Left lung (tissue), 10 donors: ENCODE results near the gene HDAC4. TPM values are rescaled to one million over a fixed set of nuclear protein-coding genes. Genes with fewer than 3 reads are reported as not detected.

ENCODE experiments used
- ATAC-seq: fragments of 200-7000 bp; cut with Tn5 transposase; one replicate; pipeline ENCODE4 v1.9.1; 2020; ENCODE audit warnings: moderate library complexity
- DNase-seq, 4 donors: peaks; one replicate each; pipeline ENCODE4 v3.0.0-alpha.2; 2013 to 2020
- H3K27ac ChIP-seq, 2 donors: fragments of 200-600 bp; sonication (generic) in 1 of 2; one replicate each; pipeline versions ENCODE4 v1.5.0 to v1.8.0; 2020 to 2021
- H3K27me3 ChIP-seq, 2 donors: fragments of 200-600 bp; sonication (generic) in 1 of 2; one replicate each; pipeline versions ENCODE4 v1.5.0 to v1.8.0; 2020 to 2021
- H3K36me3 ChIP-seq, 2 donors: fragments of 200-600 bp; sonication (generic) in 1 of 2; one replicate each; pipeline versions ENCODE4 v1.5.0 to v1.8.0; 2020 to 2021
- H3K4me1 ChIP-seq, 2 donors: fragments of 200-600 bp; one replicate each; pipeline ENCODE4 v1.8.0; 2021
- H3K4me3 ChIP-seq, 2 donors: fragments of 200-600 bp; sonication (generic) in 1 of 2; one replicate each; pipeline versions ENCODE4 v1.5.0 to v1.8.0; 2020 to 2021; ENCODE audit warnings: mild to moderate bottlenecking in 1 of 2
- H3K9me3 ChIP-seq, 2 donors: fragments of 200-600 bp; sonication (generic) in 1 of 2; one replicate each; pipeline versions ENCODE4 v1.5.0 to v1.8.0; 2020 to 2021
- intact Hi-C, 2 donors: fragments of 100-400 bp; cut with DNase I; formaldehyde crosslinking; loops; one replicate each; pipeline versions ENCODE4 v1.11.2 to v1.14.2; 2022
- polyA plus RNA-seq, 6 donors: library from polyadenylated mRNA; unstranded; fragments of 120-200 nt; gene quantifications; one replicate each; pipeline ENCODE4 v1.2.1, GENCODE V29; 2013; ENCODE audit not compliant: insufficient read length in 6 of 6
- total RNA-seq, 2 donors: library from RNA; stranded (reverse); fragmentation: NEBNext Ultra II Directional; extraction: Animal tissue kit (Norgen Biotek cat#: 25700); gene quantifications; one replicate each; pipeline ENCODE4 v1.2.1, GENCODE V29; 2021
- TF ChIP-seq, protein P1 (sequence below), 2 donors: fragments of 200-600 bp; sonication (generic) in 1 of 2; IDR thresholded peaks; one replicate each; pipeline versions ENCODE4 v1.5.0 to v1.8.0; 2021; ENCODE audit warnings: antibody characterized with exemption in 2 of 2
- donor health status: DM: no; HTN: yes; CAD: no.
- donor health status: DM: no; HTN: no; CAD: no.

Gene HDAC4
- total and polyA plus RNA-seq, 8 donors = 9.9 to 36.8 (median 12.8) TPM

DNA sequence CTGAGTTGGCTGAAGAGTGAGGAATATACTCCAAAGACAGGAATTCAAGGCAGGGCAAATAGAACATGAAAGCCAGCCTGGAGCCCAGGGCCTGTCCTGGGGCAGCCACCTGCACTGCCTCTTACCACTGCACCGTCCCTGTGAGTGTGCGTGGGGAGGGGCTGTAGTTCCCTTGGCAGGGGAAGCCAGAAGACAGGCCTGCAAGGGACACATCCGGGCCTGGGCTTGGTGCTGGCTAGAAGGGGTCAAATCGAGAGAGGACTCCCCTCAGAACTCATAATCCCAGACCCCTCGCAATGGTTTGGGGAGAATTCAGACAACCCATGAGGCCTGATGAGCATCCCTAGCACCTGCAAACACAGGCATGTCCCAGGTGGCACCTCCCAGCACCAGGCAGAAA is 87.0 kb downstream of the HDAC4 start:
- Histone ChIP-seq H3K27me3 (no peaks in the 10 kb centered on the region), H3K4me1 (peaks cover 5 to 28% of the 10 kb centered on the region in 2 donors), H3K9me3 (no peaks in the 10 kb centered on the region), H3K4me3 (no peak overlapping the region), H3K27ac (no peak overlapping the region), H3K36me3 (no peaks in the 10 kb centered on the region)
- ATAC-seq (no peak), DNase-seq (no peak)
- TF ChIP-seq, protein P1, sequence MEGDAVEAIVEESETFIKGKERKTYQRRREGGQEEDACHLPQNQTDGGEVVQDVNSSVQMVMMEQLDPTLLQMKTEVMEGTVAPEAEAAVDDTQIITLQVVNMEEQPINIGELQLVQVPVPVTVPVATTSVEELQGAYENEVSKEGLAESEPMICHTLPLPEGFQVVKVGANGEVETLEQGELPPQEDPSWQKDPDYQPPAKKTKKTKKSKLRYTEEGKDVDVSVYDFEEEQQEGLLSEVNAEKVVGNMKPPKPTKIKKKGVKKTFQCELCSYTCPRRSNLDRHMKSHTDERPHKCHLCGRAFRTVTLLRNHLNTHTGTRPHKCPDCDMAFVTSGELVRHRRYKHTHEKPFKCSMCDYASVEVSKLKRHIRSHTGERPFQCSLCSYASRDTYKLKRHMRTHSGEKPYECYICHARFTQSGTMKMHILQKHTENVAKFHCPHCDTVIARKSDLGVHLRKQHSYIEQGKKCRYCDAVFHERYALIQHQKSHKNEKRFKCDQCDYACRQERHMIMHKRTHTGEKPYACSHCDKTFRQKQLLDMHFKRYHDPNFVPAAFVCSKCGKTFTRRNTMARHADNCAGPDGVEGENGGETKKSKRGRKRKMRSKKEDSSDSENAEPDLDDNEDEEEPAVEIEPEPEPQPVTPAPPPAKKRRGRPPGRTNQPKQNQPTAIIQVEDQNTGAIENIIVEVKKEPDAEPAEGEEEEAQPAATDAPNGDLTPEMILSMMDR (IDR thresholded peaks at IDR 0.05) = no peak
- intact Hi-C loops = no loop called here

DNA sequence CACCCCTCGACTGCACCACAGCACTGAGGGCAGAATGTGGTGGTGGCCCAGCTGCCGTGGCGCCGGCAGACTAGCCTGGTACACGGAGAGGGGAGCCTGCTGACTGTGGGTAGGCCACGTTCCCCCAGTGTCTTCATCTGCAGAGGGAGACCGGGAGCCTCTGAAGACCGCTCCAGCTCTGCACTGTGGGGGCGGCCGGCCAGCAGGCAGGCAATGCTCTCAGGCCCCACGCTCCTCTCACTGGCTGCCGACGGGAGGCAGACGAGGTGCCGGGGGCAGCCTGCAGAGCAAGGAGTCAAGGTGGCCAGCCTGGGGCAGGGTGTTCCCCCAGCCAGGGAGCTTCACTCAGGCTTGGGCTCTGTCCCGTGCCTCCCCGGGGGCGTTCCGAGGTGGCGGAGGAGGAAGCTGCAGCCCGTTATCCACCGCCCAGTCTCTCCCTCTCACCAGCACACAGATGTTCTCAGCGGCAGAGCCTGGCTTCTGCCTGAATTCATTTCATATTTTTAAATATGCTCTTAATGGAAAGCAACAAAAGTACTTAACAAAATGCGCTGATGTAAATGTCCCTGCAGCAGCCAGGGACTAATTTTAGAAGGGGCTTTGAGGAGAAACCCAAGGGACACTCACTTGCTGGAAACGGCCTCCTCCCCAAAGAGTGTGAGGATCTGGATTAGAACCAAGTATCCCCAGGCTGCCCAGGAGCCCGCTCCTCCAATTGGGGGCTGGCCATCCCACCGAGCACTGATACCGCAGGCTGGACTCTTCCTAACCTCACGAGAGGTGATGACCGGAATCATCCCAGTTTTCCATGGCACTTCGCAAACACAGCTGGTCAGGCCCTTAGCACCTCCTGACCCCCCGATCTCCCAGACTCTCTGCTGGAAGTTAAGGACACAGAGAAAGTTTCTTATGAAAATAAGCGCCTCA is 87.8 kb downstream of the HDAC4 start:
- intact Hi-C loops = no loop called here
- H3K4me3 ChIP-seq = no peak overlapping the region
- no peak overlapping the region for H3K27ac ChIP-seq
- DNase-seq (peak in 2 of 4 donors; percentile 28 to 78), ATAC-seq (no peak)
- no peaks in the 10 kb centered on the region for H3K36me3 ChIP-seq
- H3K4me1 ChIP-seq = peaks cover 0 to 35% of the 10 kb centered on the region in 2 donors
- H3K9me3 ChIP-seq = no peaks in the 10 kb centered on the region
- TF ChIP-seq, protein P1 (IDR thresholded peaks at IDR 0.05) = no peak
- H3K27me3 ChIP-seq = no peaks in the 10 kb centered on the region

DNA sequence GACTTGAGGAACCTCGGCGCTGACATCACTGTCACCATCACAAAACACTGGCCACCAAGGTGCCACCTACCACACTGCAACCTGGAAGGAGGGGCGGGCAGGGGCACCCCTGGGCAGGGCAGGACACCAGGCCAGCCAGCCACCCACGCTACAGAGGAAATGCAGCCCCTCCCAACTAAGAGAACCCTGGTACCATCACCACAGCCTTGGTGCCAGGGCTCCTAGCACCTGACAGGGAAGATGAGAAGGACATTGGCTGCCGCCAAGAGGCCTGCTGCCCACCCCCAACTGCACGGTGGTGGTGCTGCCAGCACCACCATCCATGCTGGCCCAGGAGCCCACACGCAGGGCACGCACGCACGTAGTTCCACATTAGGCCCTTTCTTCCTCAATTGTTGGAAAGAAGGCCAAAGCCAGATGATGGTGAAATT is 88.7 kb downstream of the HDAC4 start:
- H3K27me3 ChIP-seq = no peaks in the 10 kb centered on the region
- TF ChIP-seq, protein P1 (IDR thresholded peaks at IDR 0.05) = no peak
- DNase-seq (no peak), ATAC-seq (no peak)
- no peak overlapping the region for H3K4me3 ChIP-seq
- no peak overlapping the region for H3K27ac ChIP-seq
- peaks cover 0 to 34% of the 10 kb centered on the region in 2 donors for H3K4me1 ChIP-seq
- H3K9me3 ChIP-seq = no peaks in the 10 kb centered on the region
- intact Hi-C loops = no loop called here
- H3K36me3 ChIP-seq = no peaks in the 10 kb centered on the region

DNA sequence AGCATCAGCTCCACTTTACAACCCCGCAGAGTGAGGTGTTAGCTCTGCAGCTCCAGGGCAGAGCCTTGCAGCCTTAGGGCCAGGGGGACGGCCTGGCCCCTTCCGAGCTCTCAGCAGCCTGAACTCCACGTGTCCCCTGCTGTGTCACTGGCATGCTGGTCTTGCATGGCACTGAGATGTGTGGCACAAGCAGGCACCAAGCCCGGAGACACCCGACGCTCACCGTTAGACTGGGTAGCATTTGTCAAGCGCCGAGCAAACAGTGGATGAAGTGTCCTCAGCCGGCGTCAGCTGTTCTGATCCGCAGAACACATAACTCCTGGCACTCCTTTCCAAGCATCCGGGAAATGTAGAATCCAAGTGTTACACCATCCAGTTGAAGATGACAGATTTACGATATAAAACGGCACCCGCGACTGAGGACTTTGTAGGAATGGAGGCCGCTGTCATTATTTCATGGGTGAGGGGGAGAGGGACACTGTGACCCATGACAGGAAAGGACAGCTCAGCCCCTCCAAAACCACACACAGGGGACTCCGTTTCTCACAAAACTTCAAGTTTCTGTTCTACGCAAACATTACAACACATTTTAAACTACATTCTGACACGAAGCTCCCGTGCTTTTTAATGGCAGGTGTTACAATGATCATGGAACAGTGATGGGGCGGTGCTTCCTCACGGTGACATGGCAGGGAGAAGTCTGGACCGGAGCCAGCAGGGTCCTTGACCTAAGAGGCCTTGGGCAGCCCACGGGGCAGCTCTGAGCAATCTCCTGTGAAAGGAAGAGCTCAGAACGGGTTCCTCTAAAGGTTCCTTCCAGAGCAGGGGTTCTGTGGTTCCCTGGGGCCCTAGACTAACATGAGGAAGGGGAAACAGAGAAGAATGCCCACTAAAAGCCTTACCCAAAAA is 89.4 kb downstream of the HDAC4 start:
- H3K9me3 ChIP-seq = no peaks in the 10 kb centered on the region
- ATAC-seq (peak; percentile 87), DNase-seq (peak in 3 of 4 donors; percentile 70 to 79 (median 78))
- H3K27me3 ChIP-seq = no peaks in the 10 kb centered on the region
- intact Hi-C loops = no loop called here
- no peak overlapping the region for H3K27ac ChIP-seq
- no peaks in the 10 kb centered on the region for H3K36me3 ChIP-seq
- H3K4me3 ChIP-seq = no peak overlapping the region
- peaks cover 0 to 34% of the 10 kb centered on the region in 2 donors for H3K4me1 ChIP-seq
- TF ChIP-seq, protein P1 (IDR thresholded peaks at IDR 0.05) = no peak
